A549 (cell line): ENCODE data around the gene ATP6AP1. TPM values are rescaled to one million over a fixed set of nuclear protein-coding genes. Genes with fewer than 3 reads are reported as not detected.

ENCODE experiments used
- ATAC-seq, 2 experiments: fragments of 200-7000 bp in 1 of 2; fragments of >200 bp in 1 of 2; cut with Nextera tagmentation in 1 of 2; cut with Tn5 transposase in 1 of 2; 3 replicates each; pipeline versions ENCODE4 v1.8.0 to v1.9.1; 2018 to 2020; ENCODE audit warnings: mild to moderate bottlenecking in 1 of 2, moderate library complexity in 1 of 2
- CTCF ChIA-PET: fragments of 300-600 bp; sonication (Branson Sonifier 250); formaldehyde crosslinking; extraction: SDS; loops from one replicate; lab custom pipeline; 2021; ENCODE audit warnings: antibody characterized with exemption, inconsistent platforms; lab: Yijun Ruan, JAX
- POLR2A ChIA-PET: fragments of 350-600 bp; formaldehyde crosslinking; extraction: SDS; loops from one replicate; lab custom pipeline; 2021; ENCODE audit warnings: antibody characterized with exemption, inconsistent platforms; lab: Yijun Ruan, JAX
- DNase-seq, 2 experiments: peaks; one replicate each; pipeline versions ENCODE4 v3.0.0 to v3.0.0-alpha.2; 2011 to 2016; ENCODE audit warnings: low read depth in 1 of 2, low spot score in 1 of 2
- FAIRE-seq: peaks from 2 replicates; lab custom pipeline; 2011; peaks lifted over from hg19 to GRCh38; lab: Jason Lieb, UNC
- H3K27ac ChIP-seq, 2 experiments: fragments of >200 bp; sonication (Bioruptor Twin); formaldehyde crosslinking; 3 replicates each; pipeline ENCODE4 v1.5.1; 2016 to 2017
- H3K4me1 ChIP-seq: fragments of >200 bp; sonication (Bioruptor Twin); formaldehyde crosslinking; 3 replicates; pipeline ENCODE4 v1.6.1; 2016
- H3K4me2 ChIP-seq: fragments of >200 bp; sonication (Bioruptor Twin); formaldehyde crosslinking; 3 replicates; pipeline ENCODE4 v1.6.1; 2016
- H3K4me3 ChIP-seq: fragments of >200 bp; sonication (Bioruptor Twin); formaldehyde crosslinking; 3 replicates; pipeline ENCODE4 v1.5.1; 2016
- H3K9me3 ChIP-seq: fragments of >200 bp; sonication (Bioruptor Twin); formaldehyde crosslinking; 3 replicates; pipeline ENCODE4 v1.6.1; 2016
- BCL3 ChIP-seq: fragments of >200 bp; sonication (Bioruptor Twin); formaldehyde crosslinking; IDR thresholded peaks from 3 replicates; pipeline ENCODE4 v1.6.1; 2016
- CBX8 ChIP-seq: fragments of 200-600 bp; sonication (generic); IDR thresholded peaks from 2 replicates; pipeline ENCODE4 v1.6.1; 2016
- CHD2 ChIP-seq: fragments of 150-350 bp; IDR thresholded peaks from 2 replicates; pipeline ENCODE4 v1.6.1; 2014; ENCODE audit warnings: low read length; ENCODE audit not compliant: partially characterized antibody
- CHD4 ChIP-seq: fragments of 200-600 bp; sonication (generic); IDR thresholded peaks from 2 replicates; pipeline ENCODE4 v1.6.1; 2016; ENCODE audit warnings: antibody characterized with exemption, mild to moderate bottlenecking, borderline replicate concordance
- FOSB ChIP-seq: fragments of 250-450 bp; sonication (Bioruptor Pico); IDR thresholded peaks from 2 replicates; pipeline ENCODE4 v1.5.0; 2020; ENCODE audit warnings: mild to moderate bottlenecking, moderate library complexity
- FOXS1 ChIP-seq: fragments of 250-450 bp; sonication (Bioruptor Pico); IDR thresholded peaks from 2 replicates; pipeline ENCODE4 v1.5.0; 2020; ENCODE audit warnings: mild to moderate bottlenecking, moderate library complexity
- HMGXB4 ChIP-seq: fragments of 250-450 bp; sonication (Bioruptor Pico); IDR thresholded peaks from 2 replicates; pipeline ENCODE4 v1.5.0; 2021; ENCODE audit warnings: mild to moderate bottlenecking, moderate library complexity, borderline replicate concordance
- HOXB5 ChIP-seq: fragments of 250-450 bp; sonication (Bioruptor Pico); IDR thresholded peaks from 2 replicates; pipeline ENCODE4 v1.5.0; 2020; ENCODE audit warnings: mild to moderate bottlenecking, moderate library complexity
- JUN ChIP-seq, 2 experiments: fragments of >200 bp; sonication (Bioruptor Twin); formaldehyde crosslinking; IDR thresholded peaks; 2 replicates in 1 of 2; 3 replicates in 1 of 2; pipeline ENCODE4 v1.6.1; 2016 to 2017
- KDM1A ChIP-seq: fragments of 200-600 bp; sonication (generic); IDR thresholded peaks from 2 replicates; pipeline ENCODE4 v1.6.1; 2016; ENCODE audit warnings: low read depth, mild to moderate bottlenecking
- KDM5A ChIP-seq: fragments of 200-600 bp; sonication (generic); IDR thresholded peaks from 2 replicates; pipeline ENCODE4 v1.6.1; 2016; ENCODE audit warnings: antibody characterized with exemption, mild to moderate bottlenecking
- MAX ChIP-seq: IDR thresholded peaks from 2 replicates; pipeline ENCODE4 v1.6.1; 2012
- MYC ChIP-seq: IDR thresholded peaks from 2 replicates; pipeline ENCODE4 v1.6.1; 2012; ENCODE audit warnings: mild to moderate bottlenecking, inconsistent platforms, low read length, improper control_type of control experiment, borderline replicate concordance
- NR3C1 ChIP-seq: fragments of >200 bp; sonication (Bioruptor Twin); formaldehyde crosslinking; IDR thresholded peaks from 3 replicates; pipeline ENCODE4 v1.6.1; 2017
- PHF8 ChIP-seq: fragments of 200-600 bp; sonication (generic); IDR thresholded peaks from 2 replicates; pipeline ENCODE4 v1.6.1; 2016; ENCODE audit warnings: low read depth, mild to moderate bottlenecking, antibody characterized with exemption, moderate library complexity, borderline replicate concordance
- POLR2A ChIP-seq: IDR thresholded peaks from 2 replicates; pipeline ENCODE4 v1.6.1; 2012; ENCODE audit warnings: mild to moderate bottlenecking, low read length
- RCOR1 ChIP-seq: fragments of 150-350 bp; IDR thresholded peaks from 2 replicates; pipeline ENCODE4 v1.6.1; 2014; ENCODE audit warnings: antibody characterized with exemption, low read length, low read depth
- REST ChIP-seq: fragments of 200-600 bp; sonication (generic); IDR thresholded peaks from 2 replicates; pipeline ENCODE4 v1.6.1; 2016; ENCODE audit warnings: antibody characterized with exemption, mild to moderate bottlenecking, moderate library complexity
- TP53 ChIP-seq: fragments of 250-450 bp; sonication (Bioruptor Pico); IDR thresholded peaks from 2 replicates; pipeline ENCODE4 v1.5.0; 2021; ENCODE audit warnings: mild to moderate bottlenecking, moderate library complexity
- ZNF302 ChIP-seq: fragments of 250-450 bp; sonication (Bioruptor Pico); IDR thresholded peaks from 2 replicates; pipeline ENCODE4 v1.9.0; 2021; ENCODE audit warnings: inconsistent platforms, mild to moderate bottlenecking, moderate library complexity
- ZSCAN20 ChIP-seq: fragments of 250-450 bp; sonication (Bioruptor Pico); IDR thresholded peaks from 2 replicates; pipeline ENCODE4 v1.8.0; 2022; ENCODE audit warnings: mild to moderate bottlenecking, moderate library complexity
- WGBS: methylation state at CpG from one replicate; pipeline ENCODE4 v1.1.6; 2017; ENCODE audit errors: missing lambda C conversion rate; 5-methylcytosine and 5-hydroxymethylcytosine counted together
- polyA plus RNA-seq, 4 experiments: library from polyadenylated mRNA; depleted of rRNA in 3 of 4; stranded (reverse); fragments of >200 nt; fragmentation: RNase III in 1 of 4; extraction: RNeasy Plus Mini Kit Qiagen cat#74134 plus additional on column Dnase treatment in 1 of 4; gene quantifications; 2 replicates in 3 of 4; 3 replicates in 1 of 4; pipeline ENCODE4 v1.2.3, GENCODE V29; 2011 to 2017
- TF ChIP-seq, protein P1 (sequence below): fragments of 150-350 bp; IDR thresholded peaks from 2 replicates; pipeline ENCODE4 v1.6.1; 2014; ENCODE audit warnings: low read depth, mild to moderate bottlenecking, low read length
- TF ChIP-seq, protein P2 (sequence below): IDR thresholded peaks from 2 replicates; pipeline ENCODE4 v1.6.1; 2012
- TF ChIP-seq, protein P3 (sequence below): fragments of 450-650 bp; IDR thresholded peaks from 2 replicates; pipeline ENCODE4 v1.6.1; 2014; ENCODE audit warnings: antibody characterized with exemption

ATP6AP1 gene
- polyA plus RNA-seq, 2 of the 4 experiments (the other 2 are of a cell fraction) = 62.6 to 81.7 TPM

GRCh38 chrX:154436374-154436982 lies 8.0 kb downstream of the ATP6AP1 start:
- H3K4me2 ChIP-seq = peak overlapping the region; percentile 98
- peaks cover 12% of the 10 kb centered on the region; the same call in 1 of the 3 replicates for H3K4me1 ChIP-seq
- ChIA-PET POLR2A (interaction anchor here (1.2 kb wide), 1 partner anchor 39 kb away, joined by 3 read pairs; the partner anchor contains the start of gene RPL10), CTCF (no interaction called here)
- H3K4me3 ChIP-seq = peak overlapping the region; percentile 97
- WGBS = 51% methylated on average over 23 of the region's 78 CpGs
- ATAC-seq = peak; percentile 54 to 62
- H3K9me3 ChIP-seq = no peaks in the 10 kb centered on the region
- H3K27ac ChIP-seq = peak overlapping the region; percentile 100
- DNase-seq = peak in 1 of 2 experiments; percentile 35
- TF ChIP-seq HOXB5 (CRISPR knock-in tag) (no peak), KDM1A (no peak), CBX8 (no peak), FOSB (CRISPR knock-in tag) (no peak), PHF8 (no peak), CHD2 (no peak), NR3C1 (no peak), CHD4 (no peak)
- TF ChIP-seq, protein P1, sequence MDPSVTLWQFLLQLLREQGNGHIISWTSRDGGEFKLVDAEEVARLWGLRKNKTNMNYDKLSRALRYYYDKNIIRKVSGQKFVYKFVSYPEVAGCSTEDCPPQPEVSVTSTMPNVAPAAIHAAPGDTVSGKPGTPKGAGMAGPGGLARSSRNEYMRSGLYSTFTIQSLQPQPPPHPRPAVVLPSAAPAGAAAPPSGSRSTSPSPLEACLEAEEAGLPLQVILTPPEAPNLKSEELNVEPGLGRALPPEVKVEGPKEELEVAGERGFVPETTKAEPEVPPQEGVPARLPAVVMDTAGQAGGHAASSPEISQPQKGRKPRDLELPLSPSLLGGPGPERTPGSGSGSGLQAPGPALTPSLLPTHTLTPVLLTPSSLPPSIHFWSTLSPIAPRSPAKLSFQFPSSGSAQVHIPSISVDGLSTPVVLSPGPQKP = no peak
- FAIRE-seq = no peak

DNA sequence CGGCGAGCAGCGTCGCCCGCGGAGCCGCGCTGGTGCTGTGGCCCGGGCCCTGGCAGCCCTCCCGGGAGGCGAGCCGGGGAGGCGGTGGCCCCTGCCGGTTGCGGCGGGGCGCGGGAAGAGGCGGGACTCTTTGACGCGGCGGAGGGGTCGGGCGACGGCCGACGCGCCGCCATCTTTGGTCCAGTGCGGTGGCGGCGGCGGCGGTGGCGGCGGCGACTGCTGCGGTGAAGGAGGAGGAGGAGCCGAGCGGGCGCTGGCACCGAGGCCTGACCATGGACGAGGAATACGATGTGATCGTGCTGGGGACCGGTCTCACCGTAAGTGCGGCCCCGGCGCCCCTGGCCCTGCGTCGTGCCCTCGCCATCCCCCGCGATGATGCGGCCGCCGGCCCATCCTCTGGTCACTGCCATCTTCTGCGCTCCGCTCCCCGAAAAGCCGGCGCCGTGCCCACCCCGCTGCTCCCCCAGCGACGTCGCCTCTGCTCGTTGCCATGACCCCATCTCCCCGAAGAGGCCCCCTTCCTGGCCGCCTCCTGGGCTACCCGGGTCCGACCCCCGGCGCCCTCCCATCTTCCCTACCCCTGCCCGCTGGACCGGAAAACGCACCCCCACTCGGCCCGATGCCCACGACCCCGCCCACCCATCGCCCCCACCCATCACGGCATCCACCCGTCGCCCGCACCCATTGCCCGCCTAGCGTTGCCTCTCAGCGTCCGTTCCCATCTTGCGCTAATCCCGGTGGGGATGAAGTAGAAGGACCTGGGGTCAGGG lies 8.7 kb downstream of the ATP6AP1 start, which contains the start of gene GDI1:
Gene GDI1, plus strand, starts transcription at position 172 of the 770 bp plus-strand sequence. Its CDS starts 101 bp downstream, at position 273.
- WGBS = 0% methylated on average over 6 of the region's 93 CpGs
- peak; percentile 66 to 74; a peak in 5 of 6 replicates for ATAC-seq
- ChIA-PET POLR2A (no interaction called here), CTCF (no interaction called here)
- peak within 1 kb of the TSS; percentile 98 for H3K4me2 ChIP-seq
- DNase-seq = peak; percentile 58 to 75
- TF ChIP-seq, protein P2, sequence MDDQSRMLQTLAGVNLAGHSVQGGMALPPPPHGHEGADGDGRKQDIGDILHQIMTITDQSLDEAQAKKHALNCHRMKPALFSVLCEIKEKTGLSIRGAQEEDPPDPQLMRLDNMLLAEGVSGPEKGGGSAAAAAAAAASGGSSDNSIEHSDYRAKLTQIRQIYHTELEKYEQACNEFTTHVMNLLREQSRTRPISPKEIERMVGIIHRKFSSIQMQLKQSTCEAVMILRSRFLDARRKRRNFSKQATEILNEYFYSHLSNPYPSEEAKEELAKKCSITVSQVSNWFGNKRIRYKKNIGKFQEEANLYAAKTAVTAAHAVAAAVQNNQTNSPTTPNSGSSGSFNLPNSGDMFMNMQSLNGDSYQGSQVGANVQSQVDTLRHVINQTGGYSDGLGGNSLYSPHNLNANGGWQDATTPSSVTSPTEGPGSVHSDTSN = peak; percentile 91
- TF ChIP-seq HMGXB4 (no peak), REST (no peak), MYC (no peak), TP53 (CRISPR knock-in tag) (no peak), FOXS1 (CRISPR knock-in tag) (no peak), PHF8 (peak; percentile 27; the same call in 1 of the 2 replicates), MAX (no peak), BCL3 (peak; percentile 71; the same call in 1 of the 3 replicates), ZSCAN20 (CRISPR knock-in tag) (no peak), JUN (IDR thresholded peaks at IDR 0.05) (peak; percentile 71 to 93; a peak in 4 of 5 replicates), ZNF302 (no peak), KDM5A (no peak), RCOR1 (no peak), POLR2A (peak; percentile 71)
- TF ChIP-seq, protein P3, sequence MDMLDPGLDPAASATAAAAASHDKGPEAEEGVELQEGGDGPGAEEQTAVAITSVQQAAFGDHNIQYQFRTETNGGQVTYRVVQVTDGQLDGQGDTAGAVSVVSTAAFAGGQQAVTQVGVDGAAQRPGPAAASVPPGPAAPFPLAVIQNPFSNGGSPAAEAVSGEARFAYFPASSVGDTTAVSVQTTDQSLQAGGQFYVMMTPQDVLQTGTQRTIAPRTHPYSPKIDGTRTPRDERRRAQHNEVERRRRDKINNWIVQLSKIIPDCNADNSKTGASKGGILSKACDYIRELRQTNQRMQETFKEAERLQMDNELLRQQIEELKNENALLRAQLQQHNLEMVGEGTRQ = no peak
- H3K4me1 ChIP-seq = peaks cover 12% of the 10 kb centered on the region; the same call in 1 of the 3 replicates
- H3K27ac ChIP-seq = peak within 1 kb of the TSS; percentile 100
- no peak for FAIRE-seq
- H3K9me3 ChIP-seq = no peaks in the 10 kb centered on the region
- peak within 1 kb of the TSS; percentile 97 for H3K4me3 ChIP-seq
